Esophagus squamous epithelium (tissue), 4 donors: ENCODE measurements around the gene CCT5.

Experiments used
- CTCF ChIP-seq, 6 experiments: fragments of 450-650 bp in 4 of 6; fragments of 200-600 bp in 2 of 6; sonication (generic) in 2 of 6; IDR thresholded peaks; one replicate each; pipeline ENCODE4 v1.5.1; 2016 to 2019; ENCODE audit warnings: antibody characterized with exemption in 6 of 6, mild to moderate bottlenecking in 4 of 6, moderate library complexity in 4 of 6
- POLR2A ChIP-seq, 4 donors: fragments of 450-650 bp; IDR thresholded peaks; one replicate each; pipeline ENCODE4 v1.6.1; 2017; ENCODE audit warnings: antibody characterized with exemption in 4 of 4, mild to moderate bottlenecking in 4 of 4, moderate library complexity in 3 of 4

GRCh38 chr5:10303201-10303600, 53.1 kb downstream of the CCT5 start:
- TF ChIP-seq CTCF (IDR thresholded peaks at IDR 0.05) (no peak), POLR2A (IDR thresholded peaks at IDR 0.05) (no peak)
